Measurements from ENCODE around the gene TEX54.

GRCh38 chr11:62847767-62848314, 15.2 kb upstream of the TEX54 start:
- TF ChIP-seq, protein P1, sequence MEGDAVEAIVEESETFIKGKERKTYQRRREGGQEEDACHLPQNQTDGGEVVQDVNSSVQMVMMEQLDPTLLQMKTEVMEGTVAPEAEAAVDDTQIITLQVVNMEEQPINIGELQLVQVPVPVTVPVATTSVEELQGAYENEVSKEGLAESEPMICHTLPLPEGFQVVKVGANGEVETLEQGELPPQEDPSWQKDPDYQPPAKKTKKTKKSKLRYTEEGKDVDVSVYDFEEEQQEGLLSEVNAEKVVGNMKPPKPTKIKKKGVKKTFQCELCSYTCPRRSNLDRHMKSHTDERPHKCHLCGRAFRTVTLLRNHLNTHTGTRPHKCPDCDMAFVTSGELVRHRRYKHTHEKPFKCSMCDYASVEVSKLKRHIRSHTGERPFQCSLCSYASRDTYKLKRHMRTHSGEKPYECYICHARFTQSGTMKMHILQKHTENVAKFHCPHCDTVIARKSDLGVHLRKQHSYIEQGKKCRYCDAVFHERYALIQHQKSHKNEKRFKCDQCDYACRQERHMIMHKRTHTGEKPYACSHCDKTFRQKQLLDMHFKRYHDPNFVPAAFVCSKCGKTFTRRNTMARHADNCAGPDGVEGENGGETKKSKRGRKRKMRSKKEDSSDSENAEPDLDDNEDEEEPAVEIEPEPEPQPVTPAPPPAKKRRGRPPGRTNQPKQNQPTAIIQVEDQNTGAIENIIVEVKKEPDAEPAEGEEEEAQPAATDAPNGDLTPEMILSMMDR (IDR thresholded peaks at IDR 0.05): no peak
- TF ChIP-seq POLR2A (IDR thresholded peaks at IDR 0.05): no peak

Measured in esophagus squamous epithelium (tissue), 4 donors.